T-helper 17 cell (primary cell): ENCODE data around the gene GUCY1A1. TPM values are rescaled to one million over a fixed set of nuclear protein-coding genes. Genes with fewer than 3 reads are reported as not detected.

Source experiments
- ATAC-seq: fragments of 150-1000 bp; cut with Tn5 transposase; 2 replicates; pipeline ENCODE4 v1.10.0; 2021; ENCODE audit warnings: mild to moderate bottlenecking, moderate library complexity
- DNase-seq, 3 donors: peaks; one replicate each; pipeline versions ENCODE4 v3.0.0 to v3.0.0-alpha.2; 2020 to 2021
- H3K9me3 ChIP-seq: one replicate; pipeline ENCODE4 v1.7.0; 2013; ENCODE audit warnings: low read length, mild to moderate bottlenecking; ENCODE audit not compliant: control insufficient read depth, poor library complexity, severe bottlenecking
- H3K27ac Mint-ChIP-seq: one replicate; pipeline ENCODE4 v1.8.0; 2022; ENCODE audit warnings: mild to moderate bottlenecking, moderate library complexity, mixed read lengths
- H3K27me3 Mint-ChIP-seq: one replicate; pipeline ENCODE4 v1.8.0; 2022; ENCODE audit warnings: mixed read lengths
- H3K36me3 Mint-ChIP-seq: one replicate; pipeline ENCODE4 v1.8.0; 2022; ENCODE audit warnings: low read depth, mixed read lengths
- H3K4me1 Mint-ChIP-seq: one replicate; pipeline ENCODE4 v1.8.0; 2022; ENCODE audit warnings: mild to moderate bottlenecking, mixed read lengths
- H3K4me3 Mint-ChIP-seq: one replicate; pipeline ENCODE4 v1.8.0; 2022; ENCODE audit warnings: mild to moderate bottlenecking, moderate library complexity, mixed read lengths
- total RNA-seq, 4 donors: library from RNA in 2 of 4; stranded (reverse) in 2 of 4; gene quantifications; one replicate each; pipeline ENCODE4 v1.2.3 and lab custom pipeline; 2022 to 2026

GUCY1A1 gene
- total RNA-seq, 2 donors from 2014 or later, result 0.85 to 14.1 TPM

- Mint-ChIP-seq H3K4me1 (no peaks in the 10 kb centered on the region), H3K4me3 (no peak overlapping the region), H3K36me3 (no peaks in the 10 kb centered on the region), H3K27me3 (peaks cover 25% of the 10 kb centered on the region), H3K27ac (no peak overlapping the region)
- no peak for ATAC-seq
- H3K9me3 ChIP-seq, result no peaks in the 10 kb centered on the region
- no peak for DNase-seq
Observed at GRCh38 chr4:155768370-155768769, 101.7 kb downstream of the GUCY1A1 start.

GRCh38 chr4:155769090-155769489 lies 102.4 kb downstream of the GUCY1A1 start:
- no peak for ATAC-seq
- H3K9me3 ChIP-seq, result no peaks in the 10 kb centered on the region
- H3K36me3 Mint-ChIP-seq, result no peaks in the 10 kb centered on the region

GRCh38 chr4:155772459-155773195 lies 106.0 kb downstream of the GUCY1A1 start:
- H3K36me3 Mint-ChIP-seq, result no peaks in the 10 kb centered on the region
- no peak overlapping the region for H3K4me3 Mint-ChIP-seq
- no peaks in the 10 kb centered on the region for H3K9me3 ChIP-seq
- H3K27me3 Mint-ChIP-seq, result peaks cover 18% of the 10 kb centered on the region
- no peaks in the 10 kb centered on the region for H3K4me1 Mint-ChIP-seq
- ATAC-seq (no peak), DNase-seq (no peak)
- no peak overlapping the region for H3K27ac Mint-ChIP-seq

More at GRCh38 chr4:155769090-155769489, 102.4 kb downstream of the GUCY1A1 start:
- Mint-ChIP-seq H3K27ac (no peak overlapping the region), H3K4me3 (no peak overlapping the region), H3K27me3 (peaks cover 25% of the 10 kb centered on the region), H3K4me1 (no peaks in the 10 kb centered on the region)
- no peak for DNase-seq

- no peak overlapping the region for H3K4me3 Mint-ChIP-seq
- ATAC-seq (no peak), DNase-seq (no peak)
- H3K36me3 Mint-ChIP-seq, result no peaks in the 10 kb centered on the region
- H3K27me3 Mint-ChIP-seq, result peaks cover 18% of the 10 kb centered on the region
- H3K9me3 ChIP-seq, result no peaks in the 10 kb centered on the region
- H3K4me1 Mint-ChIP-seq, result no peaks in the 10 kb centered on the region
- no peak overlapping the region for H3K27ac Mint-ChIP-seq
Observed at GRCh38 chr4:155773196-155773800, 106.7 kb downstream of the GUCY1A1 start.

GRCh38 chr4:155774033-155774432 lies 107.4 kb downstream of the GUCY1A1 start:
- no peak overlapping the region for H3K4me3 Mint-ChIP-seq
- DNase-seq (no peak), ATAC-seq (no peak)
- no peaks in the 10 kb centered on the region for H3K36me3 Mint-ChIP-seq
- no peaks in the 10 kb centered on the region for H3K9me3 ChIP-seq
- H3K27ac Mint-ChIP-seq, result no peak overlapping the region
- H3K4me1 Mint-ChIP-seq, result no peaks in the 10 kb centered on the region
- H3K27me3 Mint-ChIP-seq, result peaks cover 14% of the 10 kb centered on the region

- no peak for DNase-seq
- Mint-ChIP-seq H3K4me3 (no peak overlapping the region), H3K27me3 (peaks cover 19% of the 10 kb centered on the region), H3K4me1 (no peaks in the 10 kb centered on the region), H3K27ac (no peak overlapping the region), H3K36me3 (no peaks in the 10 kb centered on the region)
- ATAC-seq, result no peak
- H3K9me3 ChIP-seq, result no peaks in the 10 kb centered on the region
Observed at GRCh38 chr4:155777971-155778735, 111.5 kb downstream of the GUCY1A1 start.

GRCh38 chr4:155780775-155781174 lies 114.1 kb downstream of the GUCY1A1 start:
- Mint-ChIP-seq H3K27ac (no peak overlapping the region), H3K4me3 (no peak overlapping the region), H3K36me3 (no peaks in the 10 kb centered on the region), H3K27me3 (peaks cover 13% of the 10 kb centered on the region), H3K4me1 (no peaks in the 10 kb centered on the region)
- DNase-seq (no peak), ATAC-seq (no peak)
- no peaks in the 10 kb centered on the region for H3K9me3 ChIP-seq

- Mint-ChIP-seq H3K4me1 (no peaks in the 10 kb centered on the region), H3K36me3 (no peaks in the 10 kb centered on the region), H3K27ac (no peak overlapping the region), H3K27me3 (peaks cover 13% of the 10 kb centered on the region), H3K4me3 (no peak overlapping the region)
- no peak for DNase-seq
- no peaks in the 10 kb centered on the region for H3K9me3 ChIP-seq
- no peak for ATAC-seq
Observed at GRCh38 chr4:155781249-155781831, 114.7 kb downstream of the GUCY1A1 start.

Other genes starting within 250 kb of the GUCY1A1 start
- 10 to 100 TPM in 1 of 2 donors, under 1 TPM in 1; 0.75 to 15.3 TPM for gene GUCY1B1, start 92.2 kb downstream of the GUCY1A1 start, total RNA-seq
- gene ASIC5, start 199.4 kb downstream of the GUCY1A1 start, total RNA-seq, result not detected
- not detected for gene TDO2, start 236.8 kb downstream of the GUCY1A1 start, total RNA-seq